ENCODE results near the gene VSIR. TPM values are rescaled to one million over a fixed set of nuclear protein-coding genes. Genes with fewer than 3 reads are reported as not detected.
A peak's percentile ranks its signal among the peaks of the same experiment; 100 is the strongest.

Gene VSIR
- total RNA-seq, 2 experiments from 2014 or later = 41.4 to 47.3 TPM

DNA sequence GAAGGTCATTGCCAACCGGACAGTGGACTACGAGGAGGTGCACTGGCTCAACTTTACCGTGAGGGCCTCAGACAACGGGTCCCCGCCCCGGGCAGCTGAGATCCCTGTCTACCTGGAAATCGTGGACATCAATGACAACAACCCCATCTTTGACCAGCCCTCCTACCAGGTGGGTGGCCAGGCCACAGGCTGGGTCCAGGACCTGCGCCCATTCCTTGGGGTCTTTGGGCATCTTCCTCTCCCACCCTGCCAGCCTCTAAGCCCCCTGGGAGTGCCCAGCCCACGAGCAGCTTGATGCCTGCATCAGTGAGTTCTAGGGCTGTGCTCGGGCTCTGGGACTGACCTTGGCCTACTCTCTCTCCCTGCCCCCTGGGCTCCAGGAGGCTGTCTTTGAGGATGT is 25.8 kb upstream of the VSIR start:
- no peak overlapping the region for H3K4me3 Mint-ChIP-seq
- H3K9me3 Mint-ChIP-seq = no peaks in the 10 kb centered on the region
- H3K27ac Mint-ChIP-seq = no peak overlapping the region
- no peaks in the 10 kb centered on the region for H3K36me3 Mint-ChIP-seq
- peaks cover 13% of the 10 kb centered on the region for H3K4me1 Mint-ChIP-seq
- H3K27me3 Mint-ChIP-seq = no peaks in the 10 kb centered on the region
- no peak for DNase-seq

- no peaks in the 10 kb centered on the region for H3K36me3 Mint-ChIP-seq
- H3K27ac Mint-ChIP-seq = no peak overlapping the region
- H3K4me3 Mint-ChIP-seq = no peak overlapping the region
- no peaks in the 10 kb centered on the region for H3K9me3 Mint-ChIP-seq
- no peak for DNase-seq
- peaks cover 13% of the 10 kb centered on the region for H3K4me1 Mint-ChIP-seq
- H3K27me3 Mint-ChIP-seq = no peaks in the 10 kb centered on the region
Measured at GRCh38 chr10:71798308-71798624, 24.9 kb upstream of the VSIR start.

- H3K27ac Mint-ChIP-seq = peak overlapping the region; percentile 78
- no peak overlapping the region for H3K4me3 Mint-ChIP-seq
- no peaks in the 10 kb centered on the region for H3K9me3 Mint-ChIP-seq
- H3K4me1 Mint-ChIP-seq = peaks cover 13% of the 10 kb centered on the region
- H3K36me3 Mint-ChIP-seq = no peaks in the 10 kb centered on the region
- no peak for DNase-seq
- no peaks in the 10 kb centered on the region for H3K27me3 Mint-ChIP-seq
Measured at GRCh38 chr10:71797533-71798307, 24.4 kb upstream of the VSIR start.

DNA sequence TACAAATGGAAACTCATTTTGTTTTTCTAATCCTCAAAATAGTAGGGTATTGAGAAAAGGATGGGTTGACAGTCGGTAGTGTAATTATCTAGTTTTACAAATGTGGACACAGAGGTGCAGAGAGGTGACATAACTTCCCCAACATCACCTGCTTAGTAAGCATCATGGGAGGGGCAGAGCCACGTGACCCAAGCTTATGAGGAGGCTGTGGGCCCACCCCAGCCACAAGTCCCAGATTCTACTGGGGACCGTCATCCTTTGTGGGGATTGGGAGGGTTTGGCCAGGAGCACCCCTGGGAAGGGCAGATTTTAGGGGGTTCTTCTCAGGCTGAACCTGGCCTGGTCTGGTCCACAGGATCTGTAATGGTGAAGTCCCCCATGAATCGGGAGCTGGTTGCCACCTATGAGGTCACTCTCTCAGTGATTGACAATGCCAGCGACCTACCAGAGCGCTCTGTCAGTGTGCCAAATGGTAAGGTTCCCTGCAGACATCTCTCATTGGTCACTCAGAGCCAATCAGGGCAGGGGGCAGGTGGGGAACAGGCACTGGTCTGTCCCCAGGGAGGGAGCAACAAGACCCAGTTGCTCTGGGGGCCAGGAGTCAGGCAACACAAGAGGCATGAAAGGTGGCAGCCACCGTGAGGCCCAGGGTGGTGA is 23.6 kb upstream of the VSIR start:
- H3K27ac Mint-ChIP-seq = peak overlapping the region; percentile 78
- no peak for DNase-seq
- no peak overlapping the region for H3K4me3 Mint-ChIP-seq
- no peaks in the 10 kb centered on the region for H3K36me3 Mint-ChIP-seq
- H3K9me3 Mint-ChIP-seq = no peaks in the 10 kb centered on the region
- no peaks in the 10 kb centered on the region for H3K27me3 Mint-ChIP-seq
- peaks cover 13% of the 10 kb centered on the region for H3K4me1 Mint-ChIP-seq

DNA sequence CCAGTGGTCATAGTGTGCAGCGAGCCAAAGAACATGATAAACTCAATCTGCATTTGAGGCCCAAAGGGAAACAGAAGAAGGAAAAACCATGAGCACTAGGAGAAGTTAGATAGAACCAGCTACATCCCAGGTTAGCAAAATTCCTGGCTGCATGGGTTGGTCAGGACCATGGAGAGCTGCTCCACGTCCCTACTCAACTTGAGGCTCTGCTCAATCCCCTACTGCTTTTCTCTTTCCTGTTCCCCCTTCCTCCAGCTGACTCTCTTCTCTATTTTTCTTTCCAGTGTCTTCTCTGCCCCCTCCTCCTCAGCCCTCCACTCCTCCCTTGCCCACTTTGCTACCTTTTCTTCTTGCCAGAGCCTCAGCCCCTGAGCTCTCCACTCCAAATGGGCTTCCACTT is 21.9 kb upstream of the VSIR start:
- H3K27ac Mint-ChIP-seq = no peak overlapping the region
- H3K27me3 Mint-ChIP-seq = no peaks in the 10 kb centered on the region
- peaks cover 21% of the 10 kb centered on the region for H3K4me1 Mint-ChIP-seq
- H3K36me3 Mint-ChIP-seq = no peaks in the 10 kb centered on the region
- no peak for DNase-seq
- no peaks in the 10 kb centered on the region for H3K9me3 Mint-ChIP-seq
- H3K4me3 Mint-ChIP-seq = no peak overlapping the region

DNA sequence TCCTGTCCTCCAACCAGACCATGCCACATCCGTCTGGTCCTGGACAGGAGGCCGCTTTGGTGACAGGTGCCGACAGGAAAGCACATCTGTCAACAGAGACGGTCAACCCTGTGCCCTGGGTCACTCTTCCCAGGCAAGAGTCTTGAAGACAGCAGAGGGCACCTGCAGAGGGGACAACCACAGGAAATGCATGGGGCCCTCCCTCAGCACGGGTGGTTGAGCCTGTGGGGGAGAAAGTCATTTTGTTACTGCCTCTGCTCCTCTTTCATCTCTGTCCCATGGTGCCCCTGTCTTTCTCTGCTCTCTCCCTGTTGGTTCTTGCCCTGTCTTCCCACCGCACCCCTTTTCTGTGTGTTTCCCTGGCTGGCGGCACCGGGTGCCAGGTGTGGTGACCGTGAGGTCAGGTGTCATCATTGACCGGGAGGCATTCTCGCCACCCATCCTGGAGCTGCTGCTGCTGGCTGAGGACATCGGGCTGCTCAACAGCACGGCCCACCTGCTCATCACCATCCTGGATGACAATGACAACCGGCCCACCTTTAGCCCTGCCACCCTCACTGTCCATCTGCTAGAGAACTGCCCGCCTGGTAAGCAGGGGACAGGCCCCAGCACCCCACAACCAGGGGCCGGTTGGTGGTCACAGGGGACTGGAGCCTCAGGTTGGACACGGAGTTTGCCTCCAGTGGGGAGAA is 17.6 kb upstream of the VSIR start:
- no peak for DNase-seq

GRCh38 chr10:71789871-71790270 is 16.6 kb upstream of the VSIR start:
- Mint-ChIP-seq H3K36me3 (no peaks in the 10 kb centered on the region), H3K4me3 (no peak overlapping the region), H3K9me3 (no peaks in the 10 kb centered on the region), H3K27me3 (no peaks in the 10 kb centered on the region), H3K27ac (no peak overlapping the region), H3K4me1 (peaks cover 8% of the 10 kb centered on the region)
- no peak for DNase-seq

More for the DNA sequence above, 17.6 kb upstream of the VSIR start:
- H3K27me3 Mint-ChIP-seq = no peaks in the 10 kb centered on the region
- H3K9me3 Mint-ChIP-seq = no peaks in the 10 kb centered on the region
- H3K36me3 Mint-ChIP-seq = no peaks in the 10 kb centered on the region
- H3K27ac Mint-ChIP-seq = no peak overlapping the region
- H3K4me1 Mint-ChIP-seq = peaks cover 8% of the 10 kb centered on the region
- no peak overlapping the region for H3K4me3 Mint-ChIP-seq

GRCh38 chr10:71788954-71789353 is 15.6 kb upstream of the VSIR start:
- H3K4me3 Mint-ChIP-seq = no peak overlapping the region

GRCh38 chr10:71784679-71785272 is 11.5 kb upstream of the VSIR start:
- H3K9me3 Mint-ChIP-seq = no peaks in the 10 kb centered on the region
- no peak for DNase-seq
- H3K27ac Mint-ChIP-seq = no peak overlapping the region
- no peaks in the 10 kb centered on the region for H3K36me3 Mint-ChIP-seq
- H3K27me3 Mint-ChIP-seq = no peaks in the 10 kb centered on the region
- no peak overlapping the region for H3K4me3 Mint-ChIP-seq
- peaks cover 6% of the 10 kb centered on the region for H3K4me1 Mint-ChIP-seq

More at GRCh38 chr10:71788954-71789353, 15.6 kb upstream of the VSIR start:
- DNase-seq = no peak
- Mint-ChIP-seq H3K4me1 (peaks cover 8% of the 10 kb centered on the region), H3K27ac (no peak overlapping the region), H3K36me3 (no peaks in the 10 kb centered on the region), H3K27me3 (no peaks in the 10 kb centered on the region), H3K9me3 (no peaks in the 10 kb centered on the region)

DNA sequence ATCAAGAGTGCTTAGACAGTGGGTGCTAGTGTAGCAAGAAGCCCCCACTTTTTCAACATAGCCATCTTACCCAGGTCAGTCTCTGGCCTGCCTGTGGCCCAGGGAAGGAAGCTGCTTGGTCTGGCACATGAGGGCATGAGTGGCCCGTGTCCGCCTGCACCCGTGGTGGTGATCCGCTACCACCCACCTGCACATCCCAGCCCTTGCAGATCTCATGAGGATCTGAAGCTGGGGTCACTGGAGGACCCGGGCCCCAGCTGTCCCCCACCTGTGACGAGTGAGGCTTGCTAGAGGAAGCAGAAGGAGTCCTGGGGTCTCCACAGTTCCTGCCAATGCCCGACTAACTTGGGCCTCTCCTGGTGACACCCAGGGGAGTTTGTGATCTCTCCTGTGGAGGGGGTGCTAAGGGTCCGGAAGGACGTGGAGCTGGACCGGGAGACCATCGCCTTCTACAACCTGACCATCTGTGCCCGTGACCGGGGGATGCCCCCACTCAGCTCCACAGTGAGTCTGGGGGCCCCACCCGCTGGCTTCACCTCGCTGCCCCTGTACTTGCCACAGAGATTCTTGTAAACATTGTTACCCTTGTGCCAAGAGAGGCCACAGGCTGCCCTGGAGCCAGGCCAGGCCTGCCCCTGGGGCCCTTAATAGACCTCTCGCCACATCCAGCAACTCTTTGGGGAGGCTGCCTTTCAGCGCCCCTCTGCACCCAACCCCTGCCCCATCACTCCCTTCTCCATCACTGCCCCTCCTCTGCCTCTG is 10.8 kb upstream of the VSIR start:
- Mint-ChIP-seq H3K27ac (no peak overlapping the region), H3K27me3 (no peaks in the 10 kb centered on the region), H3K4me1 (peaks cover 6% of the 10 kb centered on the region), H3K9me3 (no peaks in the 10 kb centered on the region), H3K36me3 (no peaks in the 10 kb centered on the region), H3K4me3 (no peak overlapping the region)
- no peak for DNase-seq

GRCh38 chr10:71782917-71783490 is 9.7 kb upstream of the VSIR start:
- Mint-ChIP-seq H3K9me3 (no peaks in the 10 kb centered on the region), H3K27ac (no peak overlapping the region), H3K4me1 (peaks cover 6% of the 10 kb centered on the region), H3K4me3 (no peak overlapping the region), H3K27me3 (no peaks in the 10 kb centered on the region), H3K36me3 (no peaks in the 10 kb centered on the region)
- DNase-seq = no peak

- H3K9me3 Mint-ChIP-seq = peaks cover 1% of the 10 kb centered on the region
- H3K4me3 Mint-ChIP-seq = no peak overlapping the region
- DNase-seq = no peak
- H3K27ac Mint-ChIP-seq = no peak overlapping the region
- peaks cover 1% of the 10 kb centered on the region for H3K36me3 Mint-ChIP-seq
- H3K27me3 Mint-ChIP-seq = no peaks in the 10 kb centered on the region
- peaks cover 7% of the 10 kb centered on the region for H3K4me1 Mint-ChIP-seq
Measured at GRCh38 chr10:71782221-71782916, 9.0 kb upstream of the VSIR start.

GRCh38 chr10:71780719-71781118 is 7.4 kb upstream of the VSIR start:
- H3K4me1 Mint-ChIP-seq = peaks cover 19% of the 10 kb centered on the region
- peaks cover 2% of the 10 kb centered on the region for H3K36me3 Mint-ChIP-seq
- DNase-seq = no peak
- H3K4me3 Mint-ChIP-seq = no peak overlapping the region
- no peak overlapping the region for H3K27ac Mint-ChIP-seq
- peaks cover 3% of the 10 kb centered on the region for H3K9me3 Mint-ChIP-seq
- no peaks in the 10 kb centered on the region for H3K27me3 Mint-ChIP-seq

DNA sequence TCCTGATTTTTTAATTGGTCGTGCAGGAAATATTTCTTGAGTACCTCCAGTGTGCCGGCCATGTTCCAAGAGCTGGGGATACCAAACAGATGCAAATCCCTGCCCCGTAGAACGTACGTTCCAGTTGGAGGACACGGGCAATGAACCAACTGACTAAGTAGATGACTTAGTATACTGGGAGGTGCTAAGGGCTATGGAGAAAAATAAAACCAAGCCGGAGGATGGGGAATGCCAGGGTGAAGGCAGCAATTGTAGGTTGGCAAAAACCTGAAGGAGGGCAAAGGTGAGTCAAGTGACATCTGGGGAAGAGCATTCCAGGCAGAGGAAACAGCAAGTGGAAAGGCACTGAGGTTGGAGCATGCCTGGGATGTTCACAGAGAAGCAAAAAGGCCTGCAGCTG is 6.8 kb upstream of the VSIR start:
- H3K36me3 Mint-ChIP-seq = peaks cover 2% of the 10 kb centered on the region
- no peak overlapping the region for H3K27ac Mint-ChIP-seq
- DNase-seq = no peak
- no peak overlapping the region for H3K4me3 Mint-ChIP-seq
- H3K4me1 Mint-ChIP-seq = peaks cover 25% of the 10 kb centered on the region
- no peaks in the 10 kb centered on the region for H3K27me3 Mint-ChIP-seq
- peaks cover 3% of the 10 kb centered on the region for H3K9me3 Mint-ChIP-seq
